HFFc6 (cell line): ENCODE data around the gene TTN. TPM values are rescaled to one million over a fixed set of nuclear protein-coding genes. Genes with fewer than 3 reads are reported as not detected.
A peak's percentile ranks its signal among the peaks of the same experiment; 100 is the strongest.

ENCODE experiments used
- DNase-seq: peaks from one replicate; pipeline ENCODE4 v3.0.0-alpha.2; 2018
- H3K27ac Mint-ChIP-seq: 2 replicates; pipeline ENCODE4 v1.8.0; 2020; ENCODE audit warnings: mild to moderate bottlenecking, mixed read lengths
- H3K27me3 Mint-ChIP-seq: 2 replicates; pipeline ENCODE4 v1.8.0; 2021; ENCODE audit warnings: mild to moderate bottlenecking, moderate library complexity, mixed read lengths; ENCODE audit not compliant: insufficient read depth
- H3K36me3 Mint-ChIP-seq: 2 replicates; pipeline ENCODE4 v1.8.0; 2021; ENCODE audit warnings: low read depth, mixed read lengths
- H3K4me1 Mint-ChIP-seq: 2 replicates; pipeline ENCODE4 v1.8.0; 2020; ENCODE audit warnings: low read depth, mixed read lengths
- H3K4me3 Mint-ChIP-seq: 2 replicates; pipeline ENCODE4 v1.8.0; 2020; ENCODE audit warnings: mild to moderate bottlenecking, moderate library complexity, mixed read lengths
- H3K9me3 Mint-ChIP-seq: 2 replicates; pipeline ENCODE4 v1.8.0; 2020; ENCODE audit warnings: mild to moderate bottlenecking, mixed read lengths
- total RNA-seq, 6 experiments: library from RNA; stranded (reverse); fragmentation: NEBNext Ultra II Directional; extraction: Animal tissue kit (Norgen Biotek cat#: 25700); gene quantifications; 2 replicates in 1 of 6; 3 replicates in 5 of 6; pipeline ENCODE4 v1.2.3, GENCODE V29; 2021
- TF ChIP-seq, protein P1 (sequence below): fragments of 200-600 bp; sonication (generic); IDR thresholded peaks from 2 replicates; pipeline ENCODE4 v1.5.0; 2021; ENCODE audit warnings: antibody characterized with exemption, mild to moderate bottlenecking

The TTN gene
- total RNA-seq, 6 experiments from 2014 or later = 0.17 to 0.33 (median 0.23) TPM

DNA sequence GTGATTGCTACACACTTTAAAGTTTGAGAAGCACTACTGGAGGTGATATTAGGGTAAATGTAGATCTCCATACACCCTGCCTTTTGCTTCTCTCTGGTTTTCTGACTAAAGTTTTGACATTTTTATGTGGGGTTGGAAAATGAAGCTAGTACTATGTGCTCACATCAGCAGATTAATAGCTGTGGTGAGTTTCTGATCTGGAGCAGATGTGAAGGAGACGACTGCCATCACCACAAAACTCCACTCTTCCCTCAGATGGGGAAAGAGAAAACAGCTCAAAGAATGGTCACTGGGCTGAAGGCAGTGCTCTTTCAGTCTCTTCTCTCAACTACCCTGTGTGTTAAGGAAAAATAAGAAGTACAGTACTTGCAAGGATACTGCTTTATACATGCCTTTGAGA, 289.7 kb downstream of the TTN start:
- peaks cover 27% of the 10 kb centered on the region for H3K36me3 Mint-ChIP-seq
- H3K27me3 Mint-ChIP-seq = no peaks in the 10 kb centered on the region
- no peak for DNase-seq
- no peaks in the 10 kb centered on the region for H3K9me3 Mint-ChIP-seq
- TF ChIP-seq, protein P1, sequence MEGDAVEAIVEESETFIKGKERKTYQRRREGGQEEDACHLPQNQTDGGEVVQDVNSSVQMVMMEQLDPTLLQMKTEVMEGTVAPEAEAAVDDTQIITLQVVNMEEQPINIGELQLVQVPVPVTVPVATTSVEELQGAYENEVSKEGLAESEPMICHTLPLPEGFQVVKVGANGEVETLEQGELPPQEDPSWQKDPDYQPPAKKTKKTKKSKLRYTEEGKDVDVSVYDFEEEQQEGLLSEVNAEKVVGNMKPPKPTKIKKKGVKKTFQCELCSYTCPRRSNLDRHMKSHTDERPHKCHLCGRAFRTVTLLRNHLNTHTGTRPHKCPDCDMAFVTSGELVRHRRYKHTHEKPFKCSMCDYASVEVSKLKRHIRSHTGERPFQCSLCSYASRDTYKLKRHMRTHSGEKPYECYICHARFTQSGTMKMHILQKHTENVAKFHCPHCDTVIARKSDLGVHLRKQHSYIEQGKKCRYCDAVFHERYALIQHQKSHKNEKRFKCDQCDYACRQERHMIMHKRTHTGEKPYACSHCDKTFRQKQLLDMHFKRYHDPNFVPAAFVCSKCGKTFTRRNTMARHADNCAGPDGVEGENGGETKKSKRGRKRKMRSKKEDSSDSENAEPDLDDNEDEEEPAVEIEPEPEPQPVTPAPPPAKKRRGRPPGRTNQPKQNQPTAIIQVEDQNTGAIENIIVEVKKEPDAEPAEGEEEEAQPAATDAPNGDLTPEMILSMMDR = no peak
- H3K4me1 Mint-ChIP-seq = peaks cover 27% of the 10 kb centered on the region
- H3K4me3 Mint-ChIP-seq = no peak overlapping the region
- H3K27ac Mint-ChIP-seq = no peak overlapping the region

DNA sequence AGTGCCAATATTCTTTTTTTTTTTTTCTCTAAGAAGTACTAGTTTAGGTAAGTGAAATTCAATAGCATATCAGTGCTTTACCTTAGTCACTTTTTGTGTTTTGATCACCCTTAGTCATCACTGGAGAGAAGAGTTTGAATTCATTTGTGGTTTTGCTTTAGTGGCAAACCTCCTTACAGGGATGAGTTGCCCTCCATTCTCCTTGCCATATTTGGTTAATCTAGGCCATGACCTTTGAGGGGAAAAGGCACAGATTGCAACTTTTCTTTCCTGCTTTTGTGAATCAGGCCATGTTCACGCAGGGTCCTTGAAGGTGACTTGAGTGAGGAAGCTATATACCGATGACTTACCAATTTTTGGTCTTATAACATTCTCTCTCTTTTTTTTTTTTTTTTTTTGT, 292.6 kb downstream of the TTN start:
- Mint-ChIP-seq H3K36me3 (peaks cover 29% of the 10 kb centered on the region), H3K9me3 (no peaks in the 10 kb centered on the region), H3K4me3 (no peak overlapping the region), H3K27ac (no peak overlapping the region), H3K27me3 (no peaks in the 10 kb centered on the region), H3K4me1 (peaks cover 32% of the 10 kb centered on the region)
- TF ChIP-seq, protein P1 = no peak
- peak; percentile 66 for DNase-seq

DNA sequence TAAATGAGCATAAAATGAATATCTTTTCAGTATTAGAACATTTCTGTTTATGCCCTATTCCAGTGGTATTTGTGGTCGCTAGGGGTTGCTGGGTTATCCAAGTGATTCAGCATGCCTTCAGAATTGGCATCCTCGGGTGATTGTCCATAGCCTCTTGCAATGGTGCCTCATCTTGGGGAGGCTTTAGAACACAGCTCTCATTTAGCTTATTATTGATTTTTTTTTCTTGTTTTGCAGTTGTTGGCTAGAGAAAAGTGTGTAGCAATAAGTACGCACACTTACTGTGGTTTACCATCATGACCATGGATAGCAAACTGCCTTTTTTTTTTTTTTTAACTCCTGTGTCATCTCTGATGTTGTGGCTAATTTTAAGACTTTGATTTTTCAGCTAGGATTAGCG, 293.3 kb downstream of the TTN start:
- Mint-ChIP-seq H3K27ac (no peak overlapping the region), H3K27me3 (no peaks in the 10 kb centered on the region), H3K9me3 (no peaks in the 10 kb centered on the region), H3K4me3 (no peak overlapping the region), H3K4me1 (peaks cover 32% of the 10 kb centered on the region), H3K36me3 (peaks cover 29% of the 10 kb centered on the region)
- DNase-seq = no peak
- TF ChIP-seq, protein P1 = no peak

DNA sequence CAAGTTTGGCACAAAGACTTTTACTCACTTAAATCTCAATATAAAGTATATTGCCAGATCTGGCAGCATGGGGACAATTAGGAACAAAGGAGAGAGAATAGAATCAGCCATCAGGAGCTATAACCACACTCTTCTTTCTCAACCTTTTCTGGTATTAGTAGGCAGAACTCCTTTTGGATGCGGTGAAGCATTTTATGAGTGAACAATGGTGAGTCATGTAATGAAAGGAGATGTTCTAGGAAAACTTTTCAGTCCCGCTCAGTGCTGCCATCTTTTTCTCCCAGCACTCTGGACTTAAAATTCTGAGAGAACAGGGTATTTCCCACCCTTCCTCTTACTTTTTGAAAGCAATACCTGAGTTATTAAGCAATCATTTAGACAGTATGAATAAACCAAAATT, 294.7 kb downstream of the TTN start:
- no peak overlapping the region for H3K27ac Mint-ChIP-seq
- DNase-seq = peak; percentile 37
- TF ChIP-seq, protein P1 = no peak
- H3K9me3 Mint-ChIP-seq = no peaks in the 10 kb centered on the region
- H3K4me3 Mint-ChIP-seq = no peak overlapping the region
- H3K4me1 Mint-ChIP-seq = peaks cover 32% of the 10 kb centered on the region
- no peaks in the 10 kb centered on the region for H3K27me3 Mint-ChIP-seq
- peaks cover 18% of the 10 kb centered on the region for H3K36me3 Mint-ChIP-seq

DNA sequence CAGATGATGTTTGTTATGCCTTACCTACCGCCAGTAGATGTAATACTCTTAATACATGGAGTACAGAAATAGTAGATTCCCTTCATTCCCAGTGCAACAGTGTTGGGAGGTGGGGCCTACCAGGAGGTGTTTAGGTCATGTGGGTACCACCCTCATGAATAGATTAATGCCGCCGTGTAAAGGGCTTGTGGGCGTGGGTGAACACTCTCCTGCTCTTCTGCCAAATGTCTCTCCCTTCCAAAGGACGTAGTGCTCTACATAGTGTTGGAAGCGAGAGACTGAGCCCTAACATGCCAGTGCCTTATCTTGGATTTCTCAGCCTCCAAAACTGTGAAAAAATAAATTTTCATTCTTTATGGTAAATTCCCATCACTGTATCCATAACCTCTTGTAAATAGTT, 296.8 kb downstream of the TTN start:
- H3K27ac Mint-ChIP-seq = no peak overlapping the region
- H3K36me3 Mint-ChIP-seq = peaks cover 18% of the 10 kb centered on the region
- H3K4me1 Mint-ChIP-seq = peaks cover 32% of the 10 kb centered on the region
- no peak overlapping the region for H3K4me3 Mint-ChIP-seq
- TF ChIP-seq, protein P1 = no peak
- H3K27me3 Mint-ChIP-seq = no peaks in the 10 kb centered on the region
- H3K9me3 Mint-ChIP-seq = no peaks in the 10 kb centered on the region
- no peak for DNase-seq

DNA sequence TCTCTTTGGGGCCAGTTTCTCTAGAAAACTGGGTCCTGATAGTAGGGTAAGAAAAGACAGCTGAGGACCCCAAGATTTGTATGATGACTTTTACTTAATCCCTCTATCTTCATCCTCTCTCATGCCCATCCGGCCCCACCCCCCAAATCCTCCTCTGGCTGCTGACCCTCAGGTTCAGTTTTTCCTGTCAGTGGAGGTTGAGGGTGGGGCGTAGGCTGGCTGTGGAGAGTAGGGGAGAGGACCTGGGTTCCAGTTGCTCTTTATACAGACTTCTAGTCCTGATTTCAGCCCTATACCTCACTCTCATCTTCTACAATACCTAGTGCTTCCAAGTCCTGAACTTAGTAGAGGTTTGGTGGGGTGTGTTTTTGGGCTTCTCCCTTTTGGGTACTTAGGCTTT, 298.6 kb downstream of the TTN start:
- TF ChIP-seq, protein P1 = no peak
- Mint-ChIP-seq H3K36me3 (peaks cover 18% of the 10 kb centered on the region), H3K4me1 (peaks cover 15% of the 10 kb centered on the region), H3K9me3 (no peaks in the 10 kb centered on the region), H3K27me3 (no peaks in the 10 kb centered on the region), H3K27ac (no peak overlapping the region), H3K4me3 (no peak overlapping the region)
- no peak for DNase-seq
